ENCODE measurements around the gene C16orf95. TPM values are rescaled to one million over a fixed set of nuclear protein-coding genes. Genes with fewer than 3 reads are reported as not detected.

Gene C16orf95
- total RNA-seq, 4 donors from 2014 or later, result 0.67 to 4.2 (median 2.2) TPM

DNA sequence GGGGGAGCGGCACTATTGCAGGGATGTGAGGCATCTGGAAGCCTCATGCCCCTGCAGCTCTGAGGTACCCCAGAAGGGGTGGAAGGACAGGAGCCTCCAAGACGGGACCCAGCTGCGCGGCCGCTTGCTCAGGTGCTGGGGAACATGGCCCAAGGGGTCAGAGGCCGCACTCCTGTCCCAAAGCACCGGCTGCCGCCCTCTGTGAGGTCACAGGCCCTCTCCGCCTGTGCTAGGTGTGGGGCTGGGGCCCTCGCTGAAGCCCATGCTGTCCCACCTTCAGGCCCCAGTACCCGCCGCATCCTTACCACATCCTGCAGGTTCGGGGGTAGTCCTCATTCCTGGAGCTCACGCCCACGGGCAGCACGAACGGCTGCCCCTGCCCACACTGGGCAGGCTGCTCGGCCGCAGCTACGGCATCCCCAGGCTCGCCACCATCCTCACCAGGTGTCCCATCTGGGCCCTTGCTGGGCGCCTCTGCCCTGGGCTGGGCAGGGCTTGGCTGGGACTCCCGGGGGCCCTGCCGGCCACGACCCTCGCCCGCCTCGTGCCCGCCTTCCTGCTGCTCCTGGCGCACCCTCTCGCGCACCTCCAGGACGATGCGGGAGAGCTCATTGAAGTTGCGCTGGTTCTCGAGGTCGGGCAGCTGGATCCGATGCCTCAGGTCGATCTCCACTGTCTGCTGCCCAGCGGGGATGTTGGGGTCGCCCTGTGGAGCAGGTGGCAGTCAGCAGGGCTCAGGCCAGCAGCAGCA is 16.6 kb upstream of the C16orf95 start:
- H3K9me3 ChIP-seq, result no peaks in the 10 kb centered on the region
- peaks cover 0 to 96% of the 10 kb centered on the region in 2 donors for H3K36me3 ChIP-seq
- TF ChIP-seq POLR2AphosphoS5 (IDR thresholded peaks at IDR 0.05) (no peak), EP300 (IDR thresholded peaks at IDR 0.05) (no peak), POLR2A (IDR thresholded peaks at IDR 0.05) (no peak)
- TF ChIP-seq, protein P1, sequence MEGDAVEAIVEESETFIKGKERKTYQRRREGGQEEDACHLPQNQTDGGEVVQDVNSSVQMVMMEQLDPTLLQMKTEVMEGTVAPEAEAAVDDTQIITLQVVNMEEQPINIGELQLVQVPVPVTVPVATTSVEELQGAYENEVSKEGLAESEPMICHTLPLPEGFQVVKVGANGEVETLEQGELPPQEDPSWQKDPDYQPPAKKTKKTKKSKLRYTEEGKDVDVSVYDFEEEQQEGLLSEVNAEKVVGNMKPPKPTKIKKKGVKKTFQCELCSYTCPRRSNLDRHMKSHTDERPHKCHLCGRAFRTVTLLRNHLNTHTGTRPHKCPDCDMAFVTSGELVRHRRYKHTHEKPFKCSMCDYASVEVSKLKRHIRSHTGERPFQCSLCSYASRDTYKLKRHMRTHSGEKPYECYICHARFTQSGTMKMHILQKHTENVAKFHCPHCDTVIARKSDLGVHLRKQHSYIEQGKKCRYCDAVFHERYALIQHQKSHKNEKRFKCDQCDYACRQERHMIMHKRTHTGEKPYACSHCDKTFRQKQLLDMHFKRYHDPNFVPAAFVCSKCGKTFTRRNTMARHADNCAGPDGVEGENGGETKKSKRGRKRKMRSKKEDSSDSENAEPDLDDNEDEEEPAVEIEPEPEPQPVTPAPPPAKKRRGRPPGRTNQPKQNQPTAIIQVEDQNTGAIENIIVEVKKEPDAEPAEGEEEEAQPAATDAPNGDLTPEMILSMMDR (IDR thresholded peaks at IDR 0.05), result no peak
- ATAC-seq, result no peak
- 91% methylated on average over 11 of the region's 41 CpGs; no CpG with 5 or more reads in 1 of the 2 donors for WGBS, 2 donors (ENCODE audit: low coverage in 1 of 2)
- H3K4me1 ChIP-seq, result peaks cover 0 to 16% (median 0%) of the 10 kb centered on the region in 3 donors
- no peak overlapping the region for H3K4me3 ChIP-seq
- H3K27me3 ChIP-seq, result no peaks in the 10 kb centered on the region
- no peak overlapping the region for H3K27ac ChIP-seq

DNA sequence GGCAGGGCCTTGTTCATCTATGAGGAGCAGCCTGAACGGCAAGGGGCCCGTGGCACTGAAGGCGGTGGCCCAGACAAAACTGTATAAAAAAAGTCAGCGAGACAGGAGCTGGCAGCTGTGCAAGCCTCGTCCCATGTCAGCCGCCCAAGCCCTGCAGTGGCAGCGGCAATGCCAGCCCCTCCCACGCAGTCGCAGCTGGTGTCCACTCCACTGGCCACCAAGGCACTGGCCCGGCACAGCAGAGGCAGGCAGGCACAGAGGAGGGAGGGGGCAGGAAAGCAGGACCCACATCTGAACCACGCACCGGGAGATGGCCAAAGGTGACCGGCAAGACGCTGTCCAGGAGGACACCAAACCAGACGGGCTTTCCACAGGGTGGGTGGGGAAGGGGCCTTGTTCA is 15.9 kb upstream of the C16orf95 start:
- H3K36me3 ChIP-seq, result peaks cover 0 to 96% of the 10 kb centered on the region in 2 donors
- WGBS, 2 donors (ENCODE audit: low coverage in 1 of 2), result 77 to 83% methylated on average over 1 to 3 of the region's 15 CpGs
- H3K27ac ChIP-seq, result peak overlapping the region in 1 of 4 donors; percentile 37
- TF ChIP-seq EP300 (IDR thresholded peaks at IDR 0.05) (no peak), POLR2AphosphoS5 (IDR thresholded peaks at IDR 0.05) (no peak), POLR2A (IDR thresholded peaks at IDR 0.05) (no peak)
- TF ChIP-seq, protein P1 (IDR thresholded peaks at IDR 0.05), result no peak
- no peak for ATAC-seq
- H3K9me3 ChIP-seq, result no peaks in the 10 kb centered on the region
- H3K4me1 ChIP-seq, result peaks cover 0 to 16% (median 0%) of the 10 kb centered on the region in 3 donors
- no peaks in the 10 kb centered on the region for H3K27me3 ChIP-seq
- no peak overlapping the region for H3K4me3 ChIP-seq

DNA sequence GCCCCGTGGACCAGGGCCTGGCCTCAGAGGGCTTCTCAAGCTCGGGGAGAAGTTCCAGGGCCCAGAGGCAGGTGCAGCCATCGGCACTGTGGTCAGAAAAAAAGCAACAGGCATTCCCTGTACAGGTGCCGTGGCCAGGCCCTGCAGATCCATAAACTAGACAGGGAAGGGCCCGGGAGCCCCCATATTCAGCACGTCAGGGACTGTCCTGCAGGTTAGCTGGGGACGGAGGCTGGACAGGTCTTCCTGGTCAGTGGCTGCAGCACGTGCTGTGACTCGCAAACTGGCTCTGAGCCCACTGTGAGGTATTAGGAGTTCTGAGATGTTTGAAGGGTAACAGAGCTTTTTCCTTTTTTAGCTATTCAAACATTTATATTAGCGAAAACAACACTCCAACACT is 15.0 kb upstream of the C16orf95 start:
- Histone ChIP-seq H3K27ac (peak overlapping the region in 2 of 4 donors; percentile 41), H3K9me3 (no peaks in the 10 kb centered on the region), H3K4me3 (no peak overlapping the region), H3K36me3 (peaks cover 0 to 96% of the 10 kb centered on the region in 2 donors), H3K4me1 (peaks cover 0 to 17% (median 0%) of the 10 kb centered on the region in 3 donors), H3K27me3 (no peaks in the 10 kb centered on the region)
- no peak for ATAC-seq
- TF ChIP-seq, protein P1 (IDR thresholded peaks at IDR 0.05), result no peak
- TF ChIP-seq POLR2A (IDR thresholded peaks at IDR 0.05) (no peak), POLR2AphosphoS5 (IDR thresholded peaks at IDR 0.05) (no peak), EP300 (IDR thresholded peaks at IDR 0.05) (no peak)
- WGBS, 2 donors (ENCODE audit: low coverage in 1 of 2), result 78 to 100% methylated on average over 1 to 7 of the region's 10 CpGs

DNA sequence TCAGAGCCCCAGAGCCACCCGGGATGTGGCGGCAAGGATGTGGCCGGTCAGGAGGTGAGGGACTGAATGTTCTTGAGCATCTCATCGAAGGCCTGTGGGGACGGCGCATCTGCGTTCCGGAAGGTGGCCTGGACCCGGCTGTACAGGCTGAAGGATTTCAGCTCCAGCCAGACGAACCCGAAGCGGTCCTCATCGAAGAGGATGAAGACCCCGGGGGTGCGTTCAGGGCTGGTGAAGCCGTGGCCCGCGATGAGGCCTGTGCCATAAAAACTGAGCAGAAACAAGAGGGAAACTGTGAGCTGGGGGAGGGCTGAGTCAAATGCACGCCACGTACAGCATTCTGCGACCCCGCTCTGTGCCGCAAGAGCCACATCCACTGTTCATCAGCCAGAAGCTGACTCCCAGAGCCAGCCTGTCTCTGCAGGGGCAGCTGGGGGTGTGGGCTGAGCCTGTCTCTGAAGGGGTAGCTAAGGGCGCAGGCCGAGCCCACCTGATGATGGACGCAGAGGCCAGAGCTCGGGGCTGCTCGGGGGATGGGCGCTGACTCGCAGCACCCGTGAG is 14.1 kb upstream of the C16orf95 start:
- Histone ChIP-seq H3K9me3 (no peaks in the 10 kb centered on the region), H3K36me3 (peaks cover 0 to 96% of the 10 kb centered on the region in 2 donors), H3K27me3 (no peaks in the 10 kb centered on the region), H3K4me1 (peaks cover 0 to 25% (median 0%) of the 10 kb centered on the region in 3 donors), H3K27ac (no peak overlapping the region), H3K4me3 (no peak overlapping the region)
- ATAC-seq, result no peak
- 95% methylated on average over 10 of the region's 31 CpGs; no CpG with 5 or more reads in 1 of the 2 donors for WGBS, 2 donors (ENCODE audit: low coverage in 1 of 2)
- TF ChIP-seq POLR2AphosphoS5 (IDR thresholded peaks at IDR 0.05), result no peak
- TF ChIP-seq, protein P1 (IDR thresholded peaks at IDR 0.05), result no peak
- TF ChIP-seq EP300 (IDR thresholded peaks at IDR 0.05), result no peak
- TF ChIP-seq POLR2A (IDR thresholded peaks at IDR 0.05), result no peak
